Endothelial cell of umbilical vein (primary cell): ENCODE measurements around the gene CHD9. TPM values are rescaled to one million over a fixed set of nuclear protein-coding genes. Genes with fewer than 3 reads are reported as not detected.

Source experiments
- BruUV-seq: library from RNA; stranded (reverse); fragments of 400-500 nt; replicated peaks from 2 replicates; lab custom pipeline; 2021; lab: Mats Ljungman, UMichigan
- CTCF ChIA-PET: fragments of 300-600, 350-600 bp; sonication (Branson Sonifier 250); formaldehyde crosslinking; loops from one replicate; lab custom pipeline; 2021; ENCODE audit warnings: antibody characterized with exemption, inconsistent platforms; lab: Charles Lee
- POLR2A ChIA-PET: fragments of 300-600, 350-600 bp; sonication (Branson Sonifier 250); formaldehyde crosslinking; loops from one replicate; lab custom pipeline; 2021; ENCODE audit warnings: antibody characterized with exemption, inconsistent platforms; lab: Charles Lee
- DNase-seq: peaks from one replicate; pipeline ENCODE4 v3.0.0-alpha.2; 2011; ENCODE audit warnings: low read depth, low spot score
- FAIRE-seq: peaks from 2 replicates; lab custom pipeline; 2011; peaks lifted over from hg19 to GRCh38; lab: Jason Lieb, UNC
- H2AFZ ChIP-seq: 2 replicates; pipeline ENCODE4 v1.6.0; 2012; ENCODE audit warnings: low read depth, low read length, control low read depth, inconsistent platforms
- H3K27ac ChIP-seq: 2 replicates; pipeline ENCODE4 v1.5.1; 2011; ENCODE audit warnings: low read depth, mild to moderate bottlenecking, control low read depth, low read length, moderate library complexity; ENCODE audit not compliant: insufficient read depth
- H3K27me3 ChIP-seq, 2 experiments: 2 replicates each; pipeline versions ENCODE4 v1.6.0 to v1.6.1; 2011; ENCODE audit warnings: low read length in 2 of 2, mixed read lengths in 1 of 2; ENCODE audit not compliant: control insufficient read depth in 2 of 2, insufficient read depth in 2 of 2
- H3K36me3 ChIP-seq, 2 experiments: 2 replicates in 1 of 2; 3 replicates in 1 of 2; pipeline ENCODE4 v1.5.1; 2011; ENCODE audit warnings: low read length in 2 of 2, mild to moderate bottlenecking in 1 of 2, moderate library complexity in 1 of 2; ENCODE audit not compliant: control insufficient read depth in 2 of 2, insufficient read depth in 2 of 2; ENCODE audit errors: extremely low read depth in 1 of 2
- H3K4me1 ChIP-seq: 3 replicates; pipeline ENCODE4 v1.5.1; 2011; ENCODE audit warnings: mild to moderate bottlenecking, low read length; ENCODE audit not compliant: control insufficient read depth, insufficient read depth; ENCODE audit errors: extremely low read depth
- H3K4me2 ChIP-seq: 2 replicates; pipeline ENCODE4 v1.6.1; 2011; ENCODE audit warnings: low read length, control low read depth, mixed read lengths; ENCODE audit not compliant: insufficient read depth
- H3K4me3 ChIP-seq, 3 experiments: fragments of 200-600 bp in 1 of 3; sonication (generic), shearing (Covaris generic) in 1 of 3; replicated peaks in 1 of 3; 2 replicates each; pipeline ENCODE4 v1.5.1; 2011 to 2016; ENCODE audit warnings: control low read depth in 3 of 3, low read length in 3 of 3, mild to moderate bottlenecking in 2 of 3, inconsistent platforms in 1 of 3, low read depth in 1 of 3, moderate library complexity in 1 of 3; ENCODE audit not compliant: insufficient read depth in 1 of 3
- H3K79me2 ChIP-seq: 2 replicates; pipeline ENCODE4 v1.6.0; 2012; ENCODE audit warnings: low read length, inconsistent platforms; ENCODE audit not compliant: control insufficient read depth, insufficient read depth
- H3K9ac ChIP-seq: replicated peaks from 2 replicates; pipeline ENCODE3; 2011; ENCODE audit warnings: low read length, control low read depth; ENCODE audit not compliant: insufficient read depth; ENCODE audit errors: extremely low read depth
- H3K9me1 ChIP-seq: replicated peaks from 3 replicates; pipeline ENCODE4 v1.6.0; 2011; ENCODE audit warnings: mild to moderate bottlenecking, low read length; ENCODE audit not compliant: control insufficient read depth, insufficient read depth; ENCODE audit errors: extremely low read depth
- H3K9me3 ChIP-seq: replicated peaks from 2 replicates; pipeline ENCODE4 v1.5.1; 2012; ENCODE audit warnings: low read length, inconsistent platforms; ENCODE audit not compliant: control insufficient read depth, insufficient read depth
- H4K20me1 ChIP-seq: replicated peaks from 2 replicates; pipeline ENCODE3; 2011; ENCODE audit warnings: mild to moderate bottlenecking, low read length; ENCODE audit not compliant: control insufficient read depth, insufficient read depth; ENCODE audit errors: extremely low read depth
- CTCF ChIP-seq, 2 donors: IDR thresholded peaks; 1 replicate in 1 of 2; 2 replicates in 1 of 2; pipeline ENCODE4 v1.5.1; 2011; ENCODE audit warnings: low read length in 2 of 2, mild to moderate bottlenecking in 2 of 2, moderate library complexity in 2 of 2, control low read depth in 1 of 2, inconsistent platforms in 1 of 2, low read depth in 1 of 2; ENCODE audit not compliant: insufficient read depth in 1 of 2; ENCODE audit errors: extremely low read depth in 1 of 2
- EZH2 ChIP-seq: IDR thresholded peaks from 2 replicates; pipeline ENCODE4 v1.6.1; 2012; ENCODE audit warnings: borderline replicate concordance, low read depth, mild to moderate bottlenecking, moderate library complexity, low read length, inconsistent platforms; ENCODE audit not compliant: severe bottlenecking
- FOS ChIP-seq: IDR thresholded peaks from 2 replicates; pipeline ENCODE4 v1.6.1; 2011; ENCODE audit warnings: mild to moderate bottlenecking, low read length, moderate library complexity, borderline replicate concordance; ENCODE audit not compliant: insufficient read depth
- JUN ChIP-seq: IDR thresholded peaks from 2 replicates; pipeline ENCODE4 v1.6.1; 2011; ENCODE audit warnings: borderline replicate concordance, low read depth; ENCODE audit not compliant: insufficient read length, insufficient read depth
- MYC ChIP-seq: IDR thresholded peaks from one replicate; pipeline ENCODE4 v1.6.1; 2011; ENCODE audit warnings: mild to moderate bottlenecking, low read depth, low read length
- POLR2A ChIP-seq: IDR thresholded peaks from 2 replicates; pipeline ENCODE4 v1.6.1; 2012; ENCODE audit warnings: low read depth, mild to moderate bottlenecking, control low read depth, low read length
- POLR2AphosphoS5 ChIP-seq: IDR thresholded peaks from 2 replicates; pipeline ENCODE4 v1.6.1; 2012; ENCODE audit warnings: low read depth, mild to moderate bottlenecking, control low read depth, low read length, moderate library complexity; ENCODE audit not compliant: insufficient read depth
- dilution Hi-C: fragments of 300-500 bp; cut with MboI; formaldehyde crosslinking; loops from one replicate; pipeline ENCODE4 v1.15.0; 2019; ENCODE audit warnings: low sequenced_read_pairs; ENCODE audit not compliant: extremely low pct_ligation_motif_present
- intact Hi-C: fragments of 100-400 bp; cut with micrococcal nuclease; formaldehyde crosslinking; loops from one replicate; pipeline ENCODE4 v1.10.0; 2022
- polyA plus RNA-seq, 4 experiments: library from polyadenylated mRNA; depleted of rRNA in 3 of 4; stranded (reverse) in 3 of 4; unstranded in 1 of 4; fragments of >200 nt; gene quantifications; 2 replicates each; pipeline versions ENCODE4 v1.2.1 to v1.2.3, GENCODE V29; 2011 to 2012; ENCODE audit warnings: missing spikeins in 1 of 4
- total RNA-seq: library from RNA; stranded (reverse); gene quantifications from 2 replicates; pipeline ENCODE4 v1.2.3, GENCODE V29; 2021

CHD9 gene
- total and polyA plus RNA-seq, 2 donors (not counting 3 experiments of a cell fraction or from before 2014, with no cell fraction given) = 9.9 to 59.2 TPM

GRCh38 chr16:53297477-53297876, 242.7 kb downstream of the CHD9 start:
- H4K20me1 ChIP-seq = no peaks in the 10 kb centered on the region
- no peaks in the 10 kb centered on the region for H3K9me3 ChIP-seq
- DNase-seq (no peak), FAIRE-seq (no peak)
- no peaks in the 10 kb centered on the region for H3K27me3 ChIP-seq
- no peak overlapping the region for H3K4me2 ChIP-seq
- H3K4me3 ChIP-seq = no peak overlapping the region
- no peaks in the 10 kb centered on the region for H3K9me1 ChIP-seq
- H3K27ac ChIP-seq = no peak overlapping the region
- peaks cover 25 to 26% of the 10 kb centered on the region in 2 experiments for H3K36me3 ChIP-seq
- H3K9ac ChIP-seq = no peak overlapping the region
- no peaks in the 10 kb centered on the region for H3K79me2 ChIP-seq
- no TSS peak for BruUV-seq
- H3K4me1 ChIP-seq = no peaks in the 10 kb centered on the region
- TF ChIP-seq FOS (no peak), MYC (no peak), POLR2AphosphoS5 (no peak), CTCF (IDR thresholded peaks at IDR 0.05; ENCODE audit: extremely low read depth in 1 of 2, insufficient read depth in 1 of 2, low read depth in 1 of 2, low read length in 2 of 2) (no peak), EZH2 (no peak), POLR2A (no peak), JUN (no peak)
- CTCF ChIA-PET = interaction anchor here (0.6 to 1.9 kb wide), 3 partner anchors 14 to 1613 kb away, joined by 4 to 7 read pairs (median 6); no protein-coding TSS in a partner anchor
- POLR2A ChIA-PET = no interaction called here
- dilution Hi-C loops = no loop called here
- intact Hi-C loops = no loop called here
- H2AFZ ChIP-seq = no peak overlapping the region
